H9 (cell line): ENCODE measurements around the gene LOXHD1. TPM values are rescaled to one million over a fixed set of nuclear protein-coding genes. Genes with fewer than 3 reads are reported as not detected.

Source experiments
- DNase-seq: peaks from one replicate; pipeline ENCODE4 v3.0.0-alpha.2; 2017
- H2AFZ ChIP-seq: one replicate; pipeline ENCODE4 v1.6.1; 2013; ENCODE audit warnings: mild to moderate bottlenecking, low read length, control low read depth, moderate library complexity
- H2AK5ac ChIP-seq: 2 replicates; pipeline ENCODE4 v1.6.1; 2013; ENCODE audit warnings: low read length, control low read depth, mixed read lengths; ENCODE audit not compliant: insufficient read length
- H2BK120ac ChIP-seq: one replicate; pipeline ENCODE4 v1.6.1; 2013; ENCODE audit warnings: low read depth, mild to moderate bottlenecking, low read length, control low read depth, inconsistent platforms; ENCODE audit not compliant: poor library complexity, severe bottlenecking
- H2BK12ac ChIP-seq: 2 replicates; pipeline ENCODE4 v1.6.1; 2013; ENCODE audit warnings: low read length, control low read depth, mixed read lengths, low read depth; ENCODE audit not compliant: insufficient read length
- H2BK15ac ChIP-seq: 2 replicates; pipeline ENCODE4 v1.6.1; 2013; ENCODE audit warnings: low read depth, low read length, control low read depth
- H2BK20ac ChIP-seq: one replicate; pipeline ENCODE4 v1.6.1; 2013; ENCODE audit warnings: low read depth, mild to moderate bottlenecking, low read length, control low read depth, inconsistent platforms; ENCODE audit not compliant: poor library complexity, severe bottlenecking
- H2BK5ac ChIP-seq: 2 replicates; pipeline ENCODE4 v1.6.1; 2013; ENCODE audit warnings: low read length, control low read depth, mixed read lengths; ENCODE audit not compliant: insufficient read length
- H3K14ac ChIP-seq: 2 replicates; pipeline ENCODE4 v1.6.1; 2013; ENCODE audit warnings: low read length, control low read depth; ENCODE audit not compliant: insufficient read depth
- H3K18ac ChIP-seq: 2 replicates; pipeline ENCODE4 v1.6.1; 2013; ENCODE audit warnings: low read depth, mild to moderate bottlenecking, mixed read lengths, low read length, control low read depth; ENCODE audit not compliant: insufficient read length
- H3K23ac ChIP-seq: 2 replicates; pipeline ENCODE4 v1.6.1; 2013; ENCODE audit warnings: low read length, control low read depth, mixed read lengths, low read depth; ENCODE audit not compliant: insufficient read length
- H3K23me2 ChIP-seq: 2 replicates; pipeline ENCODE4 v1.6.1; 2013; ENCODE audit warnings: low read depth, mild to moderate bottlenecking, mixed read lengths, low read length, control low read depth; ENCODE audit not compliant: insufficient read length, poor library complexity, severe bottlenecking
- H3K27ac ChIP-seq: 2 replicates; pipeline ENCODE4 v1.5.1; 2013; ENCODE audit warnings: low read length, control low read depth, mixed read lengths, low read depth; ENCODE audit not compliant: insufficient read length
- H3K27me3 ChIP-seq: 2 replicates; pipeline ENCODE4 v1.6.1; 2013; ENCODE audit warnings: low read length, control low read depth, inconsistent platforms; ENCODE audit not compliant: insufficient read depth
- H3K4ac ChIP-seq: 2 replicates; pipeline ENCODE4 v1.6.1; 2013; ENCODE audit warnings: low read depth, mild to moderate bottlenecking, control low read depth, inconsistent platforms, low read length, moderate library complexity
- H3K4me1 ChIP-seq: 2 replicates; pipeline ENCODE4 v1.6.1; 2013; ENCODE audit warnings: low read length, control low read depth, inconsistent platforms; ENCODE audit not compliant: insufficient read depth
- H3K4me2 ChIP-seq: 2 replicates; pipeline ENCODE4 v1.6.1; 2013; ENCODE audit warnings: low read length, control low read depth, mixed read lengths; ENCODE audit not compliant: insufficient read length, insufficient read depth
- H3K56ac ChIP-seq: 2 replicates; pipeline ENCODE4 v1.6.1; 2013; ENCODE audit warnings: low read depth, mild to moderate bottlenecking, mixed read lengths, low read length, control low read depth; ENCODE audit not compliant: insufficient read length
- H3K79me1 ChIP-seq: 2 replicates; pipeline ENCODE4 v1.6.1; 2013; ENCODE audit warnings: low read depth, mild to moderate bottlenecking, moderate library complexity, low read length, control low read depth, inconsistent platforms; ENCODE audit not compliant: insufficient read depth, poor library complexity, severe bottlenecking
- H3K79me2 ChIP-seq: 2 replicates; pipeline ENCODE4 v1.6.1; 2013; ENCODE audit warnings: low read length, control low read depth, inconsistent platforms; ENCODE audit not compliant: insufficient read depth
- H3K9ac ChIP-seq: 2 replicates; pipeline ENCODE4 v1.6.1; 2013; ENCODE audit warnings: low read length, control low read depth, mixed read lengths; ENCODE audit not compliant: insufficient read length; ENCODE audit errors: extremely low read depth
- H3K9me3 ChIP-seq: one replicate; pipeline ENCODE4 v1.6.1; 2013; ENCODE audit warnings: low read depth, low read length, inconsistent platforms; ENCODE audit not compliant: control insufficient read depth
- H3T11ph ChIP-seq: one replicate; pipeline ENCODE4 v1.6.1; 2013; ENCODE audit warnings: mild to moderate bottlenecking, low read length, control low read depth, inconsistent platforms
- H4K20me1 ChIP-seq: one replicate; pipeline ENCODE4 v1.6.1; 2013; ENCODE audit not compliant: control insufficient read depth, insufficient read length, insufficient read depth
- H4K5ac ChIP-seq: 2 replicates; pipeline ENCODE4 v1.6.1; 2013; ENCODE audit warnings: low read depth, mild to moderate bottlenecking, mixed read lengths, low read length, control low read depth; ENCODE audit not compliant: insufficient read length
- H4K8ac ChIP-seq: replicated peaks from 2 replicates; pipeline ENCODE4 v1.6.1; 2013; ENCODE audit warnings: low read length, control low read depth, mixed read lengths, low read depth; ENCODE audit not compliant: insufficient read length
- H4K91ac ChIP-seq: 2 replicates; pipeline ENCODE4 v1.6.1; 2013; ENCODE audit warnings: low read depth, mild to moderate bottlenecking, moderate library complexity, mixed read lengths, low read length, control low read depth; ENCODE audit not compliant: insufficient read length
- H3K27ac Mint-ChIP-seq, 3 experiments: 2 replicates in 2 of 3; 3 replicates in 1 of 3; pipeline ENCODE4 v1.8.0; 2020 to 2021; ENCODE audit warnings: mixed read lengths in 3 of 3, mild to moderate bottlenecking in 1 of 3, moderate library complexity in 1 of 3
- H3K27me3 Mint-ChIP-seq: 2 replicates; pipeline ENCODE4 v1.8.0; 2021; ENCODE audit warnings: low read depth, mild to moderate bottlenecking, moderate library complexity, mixed read lengths
- H3K36me3 Mint-ChIP-seq, 3 experiments: 2 replicates in 2 of 3; 3 replicates in 1 of 3; pipeline ENCODE4 v1.8.0; 2020 to 2021; ENCODE audit warnings: low read depth in 3 of 3, mixed read lengths in 3 of 3; ENCODE audit not compliant: insufficient read depth in 1 of 3
- H3K4me1 Mint-ChIP-seq, 2 experiments: 2 replicates each; pipeline ENCODE4 v1.8.0; 2020; ENCODE audit warnings: mixed read lengths in 2 of 2
- H3K4me3 Mint-ChIP-seq, 2 experiments: 2 replicates in 1 of 2; 3 replicates in 1 of 2; pipeline ENCODE4 v1.8.0; 2020 to 2021; ENCODE audit warnings: mild to moderate bottlenecking in 2 of 2, mixed read lengths in 2 of 2, moderate library complexity in 1 of 2
- H3K9me3 Mint-ChIP-seq, 2 experiments: 2 replicates in 1 of 2; 3 replicates in 1 of 2; pipeline ENCODE4 v1.8.0; 2020; ENCODE audit warnings: mild to moderate bottlenecking in 2 of 2, mixed read lengths in 2 of 2, moderate library complexity in 1 of 2
- WGBS: extraction: QIAGEN DNeasy Blood & Tissue Kit; methylation state at CpG from one replicate; pipeline ENCODE4 v1.1.7; 2013; ENCODE audit warnings: missing lambda C conversion rate, low lambda C conversion rate, mixed read lengths; ENCODE audit not compliant: insufficient read length; ENCODE audit errors: extremely low coverage; 5-methylcytosine and 5-hydroxymethylcytosine counted together
- total RNA-seq: library from RNA; stranded (reverse); gene quantifications from 2 replicates; pipeline ENCODE4 v1.2.1, GENCODE V29; 2021
- TF ChIP-seq, protein P1 (sequence below): fragments of 200-600 bp; sonication (generic); conservative IDR thresholded peaks from 3 replicates; pipeline ENCODE4 v1.8.0; 2021; ENCODE audit warnings: antibody characterized with exemption, mild to moderate bottlenecking

LOXHD1 gene
- total RNA-seq, 1 experiment from 2014 or later = 0.07 TPM

GRCh38 chr18:46675112-46675511 is 18.1 kb upstream of the LOXHD1 start:
- Histone ChIP-seq H2BK120ac (no peak overlapping the region), H3K18ac (no peak overlapping the region), H3K23me2 (no peaks in the 10 kb centered on the region), H3K4me1 (no peaks in the 10 kb centered on the region; the same call in 1 of the 2 replicates), H4K91ac (no peak overlapping the region), H2BK5ac (no peak overlapping the region), H4K20me1 (no peaks in the 10 kb centered on the region), H3K9me3 (no peaks in the 10 kb centered on the region), H2BK12ac (no peak overlapping the region), H3K56ac (no peak overlapping the region), H2BK20ac (no peak overlapping the region), H3K4me2 (no peak overlapping the region), H2BK15ac (no peak overlapping the region), H3K9ac (no peak overlapping the region), H3K27ac (no peak overlapping the region), H4K8ac (no peak overlapping the region), H3K4ac (no peak overlapping the region), H4K5ac (no peak overlapping the region), H3K79me2 (no peaks in the 10 kb centered on the region), H3K79me1 (no peaks in the 10 kb centered on the region), H2AK5ac (no peak overlapping the region), H3K14ac (no peak overlapping the region), H3K23ac (no peak overlapping the region), H2AFZ (no peak overlapping the region), H3K27me3 (no peaks in the 10 kb centered on the region; the same call in 1 of the 2 replicates), H3T11ph (no peak overlapping the region)
- no CpG with 5 or more reads among the region's 1 CpG for WGBS
- TF ChIP-seq, protein P1, sequence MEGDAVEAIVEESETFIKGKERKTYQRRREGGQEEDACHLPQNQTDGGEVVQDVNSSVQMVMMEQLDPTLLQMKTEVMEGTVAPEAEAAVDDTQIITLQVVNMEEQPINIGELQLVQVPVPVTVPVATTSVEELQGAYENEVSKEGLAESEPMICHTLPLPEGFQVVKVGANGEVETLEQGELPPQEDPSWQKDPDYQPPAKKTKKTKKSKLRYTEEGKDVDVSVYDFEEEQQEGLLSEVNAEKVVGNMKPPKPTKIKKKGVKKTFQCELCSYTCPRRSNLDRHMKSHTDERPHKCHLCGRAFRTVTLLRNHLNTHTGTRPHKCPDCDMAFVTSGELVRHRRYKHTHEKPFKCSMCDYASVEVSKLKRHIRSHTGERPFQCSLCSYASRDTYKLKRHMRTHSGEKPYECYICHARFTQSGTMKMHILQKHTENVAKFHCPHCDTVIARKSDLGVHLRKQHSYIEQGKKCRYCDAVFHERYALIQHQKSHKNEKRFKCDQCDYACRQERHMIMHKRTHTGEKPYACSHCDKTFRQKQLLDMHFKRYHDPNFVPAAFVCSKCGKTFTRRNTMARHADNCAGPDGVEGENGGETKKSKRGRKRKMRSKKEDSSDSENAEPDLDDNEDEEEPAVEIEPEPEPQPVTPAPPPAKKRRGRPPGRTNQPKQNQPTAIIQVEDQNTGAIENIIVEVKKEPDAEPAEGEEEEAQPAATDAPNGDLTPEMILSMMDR = no peak
- Mint-ChIP-seq H3K4me3 (no peak overlapping the region), H3K4me1 (peaks cover 20 to 21% of the 10 kb centered on the region in 2 experiments; a peak in 3 of 4 replicates), H3K9me3 (no peaks in the 10 kb centered on the region; a peak in 1 of 5 replicates), H3K27ac (no peak overlapping the region), H3K36me3 (no peaks in the 10 kb centered on the region), H3K27me3 (peaks cover 4% of the 10 kb centered on the region)
- no peak for DNase-seq
